Measurements from ENCODE around the gene FES.

The FES gene

GRCh38 chr15:90876046-90876445, 8.3 kb upstream of the FES start:
- DNase-seq (ENCODE audit: low read depth), result no peak

- DNase-seq (ENCODE audit: low read depth), result no peak
Measured at GRCh38 chr15:90876512-90877170, 7.7 kb upstream of the FES start.

DNA sequence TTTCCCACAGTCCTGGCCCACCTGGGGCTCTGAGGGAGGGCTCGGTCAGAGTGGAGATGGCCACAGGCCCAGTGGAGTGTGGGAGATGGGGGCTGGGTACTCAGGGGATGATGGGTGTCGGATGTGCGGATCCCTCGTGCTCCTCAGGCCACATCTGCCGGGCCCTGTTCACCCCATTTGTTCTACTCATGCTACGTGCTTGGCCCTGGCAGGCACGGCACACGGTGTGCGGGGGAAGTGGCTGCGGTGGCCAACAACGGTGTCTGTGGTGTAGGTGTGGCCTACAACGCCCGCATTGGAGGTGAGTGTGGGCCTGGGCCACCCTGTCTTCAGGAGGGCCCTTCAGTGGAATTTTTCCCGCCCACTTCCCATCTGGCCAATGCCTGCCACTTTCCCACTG, 7.0 kb upstream of the FES start:
- no peak for DNase-seq (ENCODE audit: low read depth)

DNA sequence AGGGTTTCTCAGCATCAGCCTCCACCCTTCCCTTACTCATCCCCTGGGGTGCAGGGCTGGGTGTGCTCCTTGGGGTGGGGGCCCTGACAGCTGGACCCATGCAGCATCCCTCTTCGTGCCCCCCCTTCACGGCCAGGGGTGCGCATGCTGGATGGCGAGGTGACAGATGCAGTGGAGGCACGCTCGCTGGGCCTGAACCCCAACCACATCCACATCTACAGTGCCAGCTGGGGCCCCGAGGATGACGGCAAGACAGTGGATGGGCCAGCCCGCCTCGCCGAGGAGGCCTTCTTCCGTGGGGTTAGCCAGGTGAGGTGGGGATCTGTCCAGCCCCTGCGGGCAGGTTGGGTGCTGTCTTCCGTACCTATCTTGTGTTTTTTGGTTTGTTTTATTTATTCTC, 6.3 kb upstream of the FES start:
- no peak for DNase-seq (ENCODE audit: low read depth)

DNA sequence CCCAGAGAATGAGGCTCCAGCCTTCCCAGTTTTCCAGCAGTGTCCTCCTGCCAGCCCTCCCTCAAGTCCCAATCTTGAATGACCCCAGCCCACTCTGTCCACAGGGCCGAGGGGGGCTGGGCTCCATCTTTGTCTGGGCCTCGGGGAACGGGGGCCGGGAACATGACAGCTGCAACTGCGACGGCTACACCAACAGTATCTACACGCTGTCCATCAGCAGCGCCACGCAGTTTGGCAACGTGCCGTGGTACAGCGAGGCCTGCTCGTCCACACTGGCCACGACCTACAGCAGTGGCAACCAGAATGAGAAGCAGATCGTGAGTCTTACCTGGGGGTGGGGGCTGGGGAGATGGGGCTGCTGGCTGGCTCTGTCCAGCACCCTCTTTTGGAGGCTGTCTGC, 5.6 kb upstream of the FES start:
- DNase-seq (ENCODE audit: low read depth), result no peak

GRCh38 chr15:90879730-90880366, 4.5 kb upstream of the FES start:
- no peak for DNase-seq (ENCODE audit: low read depth)

- DNase-seq (ENCODE audit: low read depth), result no peak
Measured at GRCh38 chr15:90880381-90881145, 3.7 kb upstream of the FES start.

GRCh38 chr15:90881181-90881977, 2.9 kb upstream of the FES start:
- no peak for DNase-seq (ENCODE audit: low read depth)

DNA sequence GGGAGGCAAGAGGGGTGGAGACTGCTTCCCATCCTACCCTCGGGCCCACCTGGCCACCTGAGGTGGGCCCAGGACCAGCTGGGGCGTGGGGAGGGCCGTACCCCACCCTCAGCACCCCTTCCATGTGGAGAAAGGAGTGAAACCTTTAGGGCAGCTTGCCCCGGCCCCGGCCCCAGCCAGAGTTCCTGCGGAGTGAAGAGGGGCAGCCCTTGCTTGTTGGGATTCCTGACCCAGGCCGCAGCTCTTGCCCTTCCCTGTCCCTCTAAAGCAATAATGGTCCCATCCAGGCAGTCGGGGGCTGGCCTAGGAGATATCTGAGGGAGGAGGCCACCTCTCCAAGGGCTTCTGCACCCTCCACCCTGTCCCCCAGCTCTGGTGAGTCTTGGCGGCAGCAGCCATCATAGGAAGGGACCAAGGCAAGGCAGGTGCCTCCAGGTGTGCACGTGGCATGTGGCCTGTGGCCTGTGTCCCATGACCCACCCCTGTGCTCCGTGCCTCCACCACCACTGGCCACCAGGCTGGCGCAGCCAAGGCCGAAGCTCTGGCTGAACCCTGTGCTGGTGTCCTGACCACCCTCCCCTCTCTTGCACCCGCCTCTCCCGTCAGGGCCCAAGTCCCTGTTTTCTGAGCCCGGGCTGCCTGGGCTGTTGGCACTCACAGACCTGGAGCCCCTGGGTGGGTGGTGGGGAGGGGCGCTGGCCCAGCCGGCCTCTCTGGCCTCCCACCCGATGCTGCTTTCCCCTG, 2.2 kb upstream of the FES start:
- DNase-seq (ENCODE audit: low read depth), result no peak

DNA sequence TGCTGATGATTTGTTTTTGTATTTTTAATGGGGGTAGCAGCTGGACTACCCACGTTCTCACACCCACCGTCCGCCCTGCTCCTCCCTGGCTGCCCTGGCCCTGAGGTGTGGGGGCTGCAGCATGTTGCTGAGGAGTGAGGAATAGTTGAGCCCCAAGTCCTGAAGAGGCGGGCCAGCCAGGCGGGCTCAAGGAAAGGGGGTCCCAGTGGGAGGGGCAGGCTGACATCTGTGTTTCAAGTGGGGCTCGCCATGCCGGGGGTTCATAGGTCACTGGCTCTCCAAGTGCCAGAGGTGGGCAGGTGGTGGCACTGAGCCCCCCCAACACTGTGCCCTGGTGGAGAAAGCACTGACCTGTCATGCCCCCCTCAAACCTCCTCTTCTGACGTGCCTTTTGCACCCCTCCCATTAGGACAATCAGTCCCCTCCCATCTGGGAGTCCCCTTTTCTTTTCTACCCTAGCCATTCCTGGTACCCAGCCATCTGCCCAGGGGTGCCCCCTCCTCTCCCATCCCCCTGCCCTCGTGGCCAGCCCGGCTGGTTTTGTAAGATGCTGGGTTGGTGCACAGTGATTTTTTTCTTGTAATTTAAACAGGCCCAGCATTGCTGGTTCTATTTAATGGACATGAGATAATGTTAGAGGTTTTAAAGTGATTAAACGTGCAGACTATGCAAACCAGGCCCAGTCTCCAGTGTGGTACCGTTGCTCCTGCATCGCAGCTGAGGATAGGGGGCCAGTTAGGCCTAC, 1.4 kb upstream of the FES start:
- DNase-seq (ENCODE audit: low read depth), result no peak

DNA sequence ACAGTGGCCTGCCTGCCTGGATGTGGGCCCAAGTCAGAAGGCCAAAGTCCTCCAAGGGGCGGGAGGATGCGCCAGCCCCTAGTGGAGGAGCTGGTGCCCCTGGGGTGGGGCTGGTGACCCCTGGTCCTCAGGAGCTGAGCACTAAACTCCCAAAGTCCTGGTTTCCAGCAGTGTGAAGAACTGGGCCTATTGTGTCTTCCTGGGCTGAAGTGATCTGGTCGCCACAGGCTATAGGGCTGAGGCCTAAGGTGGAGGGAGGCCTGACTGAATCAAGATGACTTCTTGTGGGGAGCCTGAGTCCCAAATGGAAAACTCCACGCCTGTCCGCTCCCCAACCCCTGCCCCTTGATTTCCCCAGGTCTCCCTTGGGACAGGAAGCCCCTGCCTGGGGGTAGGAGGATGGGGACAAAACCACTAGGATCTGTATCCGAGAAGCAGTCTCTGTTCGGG, 753 bp upstream of the FES start:
- DNase-seq (ENCODE audit: low read depth), result no peak

DNA sequence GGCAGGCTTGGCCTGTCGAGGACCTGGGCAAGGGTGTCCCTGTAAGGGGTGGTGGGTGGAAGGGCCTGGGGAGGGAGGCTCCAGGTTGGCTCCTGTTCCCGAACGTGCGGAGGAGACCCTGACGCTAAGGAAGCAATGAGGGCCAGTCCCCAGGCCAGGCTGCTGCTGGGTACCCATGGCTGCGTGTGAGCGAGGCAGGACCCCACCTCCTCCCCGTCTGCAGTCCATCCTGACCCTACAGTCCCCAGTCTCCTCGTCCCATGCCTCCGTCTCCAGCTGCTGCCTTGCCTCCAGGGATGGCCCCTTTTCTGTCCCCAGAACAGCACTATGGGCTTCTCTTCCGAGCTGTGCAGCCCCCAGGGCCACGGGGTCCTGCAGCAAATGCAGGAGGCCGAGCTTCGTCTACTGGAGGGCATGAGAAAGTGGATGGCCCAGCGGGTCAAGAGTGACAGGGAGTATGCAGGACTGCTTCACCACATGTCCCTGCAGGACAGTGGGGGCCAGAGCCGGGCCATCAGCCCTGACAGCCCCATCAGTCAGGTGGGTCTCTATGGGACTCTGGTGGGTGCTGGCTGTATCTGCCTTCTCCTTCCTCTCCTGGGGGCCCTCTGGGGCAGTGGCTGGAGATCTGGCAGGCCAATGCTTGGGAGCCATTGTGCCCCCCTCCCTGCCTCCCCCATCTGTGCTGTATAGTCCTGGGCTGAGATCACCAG, 571 bp downstream of the FES start:
- DNase-seq (ENCODE audit: low read depth), result no peak

DNA sequence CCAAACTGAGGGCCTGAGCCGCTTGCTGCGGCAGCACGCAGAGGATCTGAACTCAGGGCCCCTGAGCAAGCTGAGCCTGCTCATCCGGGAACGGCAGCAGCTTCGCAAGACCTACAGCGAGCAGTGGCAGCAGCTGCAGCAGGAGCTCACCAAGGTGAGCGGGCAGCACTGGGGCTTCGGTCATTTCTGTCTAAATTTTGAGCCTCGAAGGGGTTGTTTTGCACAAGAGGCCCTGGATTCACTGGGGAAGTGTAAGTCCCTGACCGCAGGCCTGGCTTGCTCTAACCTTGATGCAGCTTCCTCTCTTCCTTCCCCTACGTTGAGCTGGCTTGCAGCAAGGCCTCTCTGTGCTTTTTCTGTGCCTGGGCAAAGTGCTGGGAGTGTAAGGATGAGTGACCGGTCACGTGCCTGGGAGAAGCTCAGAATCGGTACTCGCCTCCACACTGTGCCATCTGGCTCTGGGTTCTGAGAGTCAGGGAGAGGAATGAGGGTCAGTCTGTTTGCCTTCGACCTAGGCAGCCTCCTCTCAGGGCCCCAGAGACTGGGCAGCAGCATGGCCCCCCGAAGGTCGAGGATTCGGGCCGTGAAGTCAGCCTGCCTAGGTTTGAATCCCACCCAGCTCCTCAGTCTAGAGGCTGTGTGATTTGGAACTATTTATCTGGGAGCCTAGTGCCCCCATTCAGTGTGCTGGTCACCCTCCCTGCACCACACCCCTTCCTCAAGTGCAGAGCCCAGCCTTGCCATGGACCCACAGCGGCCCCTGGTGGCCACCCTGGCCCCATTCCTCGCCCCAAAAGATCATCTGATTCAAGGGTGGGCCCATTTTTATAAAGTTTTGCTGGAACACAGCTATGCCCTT, 1.4 kb downstream of the FES start:
- DNase-seq (ENCODE audit: low read depth), result no peak

DNA sequence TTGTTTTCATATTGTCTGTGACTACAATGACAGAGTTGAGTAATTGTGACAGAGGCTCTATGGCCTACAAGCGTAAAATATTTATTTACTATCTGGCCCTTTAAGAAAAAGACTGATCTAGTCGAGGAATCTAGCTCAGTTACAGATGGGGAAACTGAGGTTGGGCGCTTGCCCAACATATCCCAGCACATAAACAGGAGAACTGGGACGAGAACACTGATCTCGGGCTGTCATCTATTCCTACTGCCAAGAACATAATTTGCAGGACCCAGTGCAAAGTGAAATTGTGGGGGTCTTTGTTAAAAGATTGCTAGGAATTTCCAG, 1.9 kb downstream of the FES start:
- no peak for DNase-seq (ENCODE audit: low read depth)

DNA sequence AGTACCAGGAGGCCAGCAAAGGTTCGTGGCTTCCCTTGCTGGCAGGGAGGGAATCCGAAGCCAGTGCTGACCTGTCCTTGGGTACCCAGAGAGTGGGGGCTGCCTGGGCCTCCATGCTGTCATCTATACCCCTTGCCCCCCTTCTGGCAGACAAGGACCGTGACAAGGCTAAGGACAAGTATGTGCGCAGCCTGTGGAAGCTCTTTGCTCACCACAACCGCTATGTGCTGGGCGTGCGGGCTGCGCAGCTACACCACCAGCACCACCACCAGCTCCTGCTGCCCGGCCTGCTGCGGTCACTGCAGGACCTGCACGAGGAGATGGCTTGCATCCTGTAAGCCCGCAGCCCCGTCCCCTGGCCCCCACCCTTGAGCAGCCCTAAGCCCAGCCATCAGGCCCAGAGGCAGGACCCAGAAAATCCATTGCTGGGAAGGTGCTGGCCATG, 2.8 kb downstream of the FES start:
- DNase-seq (ENCODE audit: low read depth), result no peak

DNA sequence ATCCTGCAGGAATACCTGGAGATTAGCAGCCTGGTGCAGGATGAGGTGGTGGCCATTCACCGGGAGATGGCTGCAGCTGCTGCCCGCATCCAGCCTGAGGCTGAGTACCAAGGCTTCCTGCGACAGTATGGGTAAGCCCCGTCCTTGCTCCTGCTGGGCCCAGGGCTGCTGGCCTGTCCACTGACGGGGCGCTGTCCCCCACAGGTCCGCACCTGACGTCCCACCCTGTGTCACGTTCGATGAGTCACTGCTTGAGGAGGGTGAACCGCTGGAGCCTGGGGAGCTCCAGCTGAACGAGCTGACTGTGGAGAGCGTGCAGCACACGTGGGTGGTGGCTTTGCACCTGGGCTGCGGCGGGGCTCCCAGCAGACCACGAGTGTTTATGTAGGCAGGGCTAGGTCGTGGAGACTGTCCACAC, 5.0 kb downstream of the FES start:
- no peak for DNase-seq (ENCODE audit: low read depth)

DNA sequence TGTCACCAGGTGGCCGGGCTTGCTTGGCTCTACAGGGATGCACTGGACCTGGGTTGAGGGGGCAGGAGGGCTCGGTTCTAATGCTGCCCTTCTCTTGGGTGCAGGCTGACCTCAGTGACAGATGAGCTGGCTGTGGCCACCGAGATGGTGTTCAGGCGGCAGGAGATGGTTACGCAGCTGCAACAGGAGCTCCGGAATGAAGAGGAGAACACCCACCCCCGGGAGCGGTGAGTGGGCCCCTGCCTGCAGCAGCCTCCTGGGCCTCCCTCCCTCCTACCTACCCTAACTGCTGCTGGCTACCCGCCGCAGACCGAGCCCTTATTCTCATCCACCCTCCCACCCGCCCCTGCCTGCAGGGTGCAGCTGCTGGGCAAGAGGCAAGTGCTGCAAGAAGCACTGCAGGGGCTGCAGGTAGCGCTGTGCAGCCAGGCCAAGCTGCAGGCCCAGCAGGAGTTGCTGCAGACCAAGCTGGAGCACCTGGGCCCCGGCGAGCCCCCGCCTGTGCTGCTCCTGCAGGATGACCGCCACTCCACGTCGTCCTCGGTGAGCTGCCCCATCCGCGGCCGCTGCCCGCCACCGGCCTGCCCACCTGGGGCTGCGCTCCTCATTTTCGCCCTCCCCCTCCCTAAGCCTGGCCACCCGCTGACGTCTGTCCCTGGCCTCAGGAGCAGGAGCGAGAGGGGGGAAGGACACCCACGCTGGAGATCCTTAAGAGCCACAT, 5.6 kb downstream of the FES start:
- DNase-seq (ENCODE audit: low read depth), result no peak

- DNase-seq (ENCODE audit: low read depth), result no peak
Measured at GRCh38 chr15:90890839-90891238, 6.5 kb downstream of the FES start.

Data from stromal cell of bone marrow (primary cell).